CMK (cell line): ENCODE measurements around the gene TIGD2.

ENCODE experiments used
- DNase-seq: peaks from one replicate; pipeline ENCODE4 v3.0.0-alpha.2; 2010; ENCODE audit warnings: low read depth

The TIGD2 gene

GRCh38 chr4:89162987-89163386 is 51.7 kb downstream of the TIGD2 start:
- DNase-seq: no peak

GRCh38 chr4:89164400-89164799 is 53.1 kb downstream of the TIGD2 start:
- no peak for DNase-seq
